ENCODE measurements around the gene TRIM39. TPM values are rescaled to one million over a fixed set of nuclear protein-coding genes. Genes with fewer than 3 reads are reported as not detected.
"Not testable (repeated sequence)": the region's sequence is repeated elsewhere in the genome, so short reads cannot be mapped to it uniquely, and the experiment has no call there.

The TRIM39 gene
- total RNA-seq, 1 donor from 2014 or later: 21.6 TPM

GRCh38 chr6:30361661-30362060 is 34.9 kb downstream of the TRIM39 start:
- no peaks in the 10 kb centered on the region for H3K36me3 Mint-ChIP-seq (ENCODE audit: low read depth)
- peaks cover 7% of the 10 kb centered on the region for H3K4me1 Mint-ChIP-seq
- TF ChIP-seq CTCF (IDR thresholded peaks at IDR 0.05): no peak
- no peaks in the 10 kb centered on the region for H3K9me3 Mint-ChIP-seq
- peaks cover 53% of the 10 kb centered on the region for H3K27me3 Mint-ChIP-seq
- intact Hi-C loops (cut with micrococcal nuclease): no loop called here
- no peak overlapping the region for H3K4me3 Mint-ChIP-seq
- POLR2A ChIA-PET: no interaction called here
- no peak for ATAC-seq (ENCODE audit: low read depth)
- H3K27ac Mint-ChIP-seq: no peak overlapping the region
- DNase-seq: no peak
- CTCF ChIA-PET: no interaction called here

- Mint-ChIP-seq H3K27ac (no peak overlapping the region), H3K4me3 (no peak overlapping the region), H3K9me3 (no peaks in the 10 kb centered on the region), H3K4me1 (no peaks in the 10 kb centered on the region), H3K27me3 (peaks cover 53% of the 10 kb centered on the region), H3K36me3 (ENCODE audit: low read depth) (no peaks in the 10 kb centered on the region)
- no peak for DNase-seq
- ChIA-PET POLR2A (no interaction called here), CTCF (no interaction called here)
- intact Hi-C loops (cut with micrococcal nuclease): no loop called here
- ATAC-seq (ENCODE audit: low read depth): no peak
- TF ChIP-seq CTCF (IDR thresholded peaks at IDR 0.05): no peak
Measured at GRCh38 chr6:30363459-30363858, 36.7 kb downstream of the TRIM39 start.

- CTCF ChIA-PET: no interaction called here
- Mint-ChIP-seq H3K36me3 (ENCODE audit: low read depth) (no peaks in the 10 kb centered on the region), H3K9me3 (peaks cover 3% of the 10 kb centered on the region), H3K27ac (no peak overlapping the region), H3K27me3 (peaks cover 55% of the 10 kb centered on the region), H3K4me3 (no peak overlapping the region), H3K4me1 (no peaks in the 10 kb centered on the region)
- POLR2A ChIA-PET: no interaction called here
- ATAC-seq (ENCODE audit: low read depth) (no peak), DNase-seq (no peak)
- intact Hi-C loops (cut with micrococcal nuclease): no loop called here
- no peak for TF ChIP-seq CTCF (IDR thresholded peaks at IDR 0.05)
Measured at GRCh38 chr6:30364591-30364990, 37.9 kb downstream of the TRIM39 start.

GRCh38 chr6:30369280-30369679 is 42.6 kb downstream of the TRIM39 start:
- CTCF ChIA-PET; H3K9me3 Mint-ChIP-seq; H3K36me3 Mint-ChIP-seq (ENCODE audit: low read depth); H3K4me1 Mint-ChIP-seq; H3K4me3 Mint-ChIP-seq; H3K27ac Mint-ChIP-seq; ATAC-seq (ENCODE audit: low read depth); intact Hi-C loops (cut with micrococcal nuclease); DNase-seq: not testable (repeated sequence)
- H3K27me3 Mint-ChIP-seq: peaks cover 45% of the 10 kb centered on the region
- POLR2A ChIA-PET: interaction anchor here (0.6 kb wide), 1 partner anchor 386 kb away, joined by 3 read pairs; no protein-coding TSS in a partner anchor

GRCh38 chr6:30378290-30378937 is 51.7 kb downstream of the TRIM39 start:
- Mint-ChIP-seq H3K4me3 (no peak overlapping the region), H3K4me1 (no peaks in the 10 kb centered on the region), H3K9me3 (no peaks in the 10 kb centered on the region), H3K27me3 (peaks cover 42% of the 10 kb centered on the region), H3K36me3 (ENCODE audit: low read depth) (no peaks in the 10 kb centered on the region), H3K27ac (no peak overlapping the region)
- no peak for TF ChIP-seq CTCF (IDR thresholded peaks at IDR 0.05)
- ATAC-seq (ENCODE audit: low read depth) (no peak), DNase-seq (no peak)
- POLR2A ChIA-PET: no interaction called here
- intact Hi-C loops (cut with micrococcal nuclease): no loop called here
- CTCF ChIA-PET: no interaction called here

GRCh38 chr6:30380464-30380863 is 53.7 kb downstream of the TRIM39 start:
- ATAC-seq (ENCODE audit: low read depth) (no peak), DNase-seq (no peak)
- H3K36me3 Mint-ChIP-seq (ENCODE audit: low read depth): no peaks in the 10 kb centered on the region
- ChIA-PET POLR2A (no interaction called here), CTCF (interaction anchor here (1.0 kb wide), 1 partner anchor 142 kb away, joined by 3 read pairs; no protein-coding TSS in a partner anchor)
- intact Hi-C loops (cut with micrococcal nuclease): no loop called here
- H3K27ac Mint-ChIP-seq: no peak overlapping the region
- H3K4me3 Mint-ChIP-seq: no peak overlapping the region
- H3K9me3 Mint-ChIP-seq: no peaks in the 10 kb centered on the region
- TF ChIP-seq CTCF (IDR thresholded peaks at IDR 0.05): no peak
- H3K27me3 Mint-ChIP-seq: peaks cover 55% of the 10 kb centered on the region
- no peaks in the 10 kb centered on the region for H3K4me1 Mint-ChIP-seq

Data from activated B cell treated with CpG ODN at 0.5 μM for 24 hours (primary cell).